GM19452 (cell line): Measurements from ENCODE around the gene PIP5KL1.

ENCODE experiments used
- ATAC-seq: cut with Tn5 transposase; IDR thresholded peaks from one replicate; pipeline ENCODE4 v1.9.1; 2021; ENCODE audit not compliant: unreplicated experiment

The PIP5KL1 gene

DNA sequence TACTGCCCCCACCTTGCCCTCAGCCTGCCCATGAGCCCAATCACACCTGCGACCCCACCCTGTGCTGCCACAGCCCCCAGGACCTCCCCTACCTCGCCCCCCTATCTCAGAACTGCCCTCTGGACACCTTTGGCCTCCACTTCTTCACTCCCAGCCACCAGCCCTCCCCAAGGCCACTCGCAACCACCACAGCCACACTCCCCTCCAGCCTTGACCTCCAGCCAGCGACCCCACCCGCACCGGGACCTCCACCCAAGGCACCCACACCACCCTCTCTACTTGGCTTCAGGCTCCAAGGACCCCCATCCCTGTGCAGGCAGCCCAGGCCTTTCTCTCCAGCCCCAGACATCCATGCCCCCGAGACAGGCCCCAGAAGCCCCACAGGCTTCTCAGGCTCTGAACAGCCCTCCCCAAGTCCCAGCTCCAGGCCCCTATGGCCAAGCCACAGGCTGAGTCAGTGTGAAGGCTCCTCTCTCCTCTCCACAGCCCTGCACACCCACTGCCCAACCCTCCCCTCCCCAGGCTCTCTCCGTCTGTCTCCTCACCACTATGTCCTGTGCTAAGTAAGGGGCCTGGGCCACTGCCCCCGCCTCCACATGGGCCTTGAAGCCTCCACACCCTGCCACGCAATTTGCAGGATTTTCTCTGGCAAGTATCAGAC, 55.1 kb downstream of the PIP5KL1 start:
- ATAC-seq: no peak

DNA sequence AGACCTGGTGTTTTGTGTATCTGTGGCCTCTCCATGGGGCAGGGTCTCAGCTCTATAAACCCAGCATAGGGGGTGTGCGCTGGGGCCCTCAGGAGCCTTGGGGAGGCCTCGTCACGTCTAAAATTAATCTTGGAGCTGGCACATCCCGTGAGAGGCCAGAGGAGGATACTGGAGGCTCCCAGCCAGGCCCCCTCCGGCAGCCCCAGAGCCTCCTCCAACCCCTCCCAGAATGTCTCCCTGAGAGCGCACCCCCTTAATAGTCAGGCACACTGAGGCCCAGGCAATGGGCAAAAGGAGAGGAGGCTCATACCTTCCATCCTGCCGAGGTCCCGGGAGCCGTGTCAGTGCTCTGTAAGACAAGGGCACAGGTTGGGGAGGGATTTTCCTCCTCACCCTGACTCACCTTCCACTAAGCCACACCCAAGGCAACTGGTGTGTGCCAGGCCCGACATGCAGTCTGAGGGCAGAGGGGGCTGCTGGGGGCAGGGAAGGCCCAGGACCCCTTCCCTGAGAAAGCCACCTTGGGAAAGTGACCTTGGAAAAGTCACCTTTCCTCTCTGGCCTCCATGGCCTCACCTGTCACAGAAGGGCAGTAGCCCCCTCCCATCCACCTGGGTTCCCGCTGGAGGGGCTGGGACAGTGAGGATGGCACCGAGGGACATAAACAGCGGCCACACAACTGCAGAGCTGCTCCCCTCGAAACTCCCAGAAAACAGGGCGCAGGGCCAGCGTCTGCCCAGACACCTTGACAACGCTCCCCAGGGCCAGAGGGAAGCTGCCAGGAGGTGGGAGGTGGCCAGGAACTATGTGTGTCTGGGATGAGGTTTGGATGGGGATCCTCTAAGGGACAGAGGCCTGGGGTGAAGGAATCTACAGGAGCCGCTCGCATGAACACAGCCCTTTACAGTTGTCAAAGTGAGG, 56.0 kb downstream of the PIP5KL1 start:
- no peak for ATAC-seq

DNA sequence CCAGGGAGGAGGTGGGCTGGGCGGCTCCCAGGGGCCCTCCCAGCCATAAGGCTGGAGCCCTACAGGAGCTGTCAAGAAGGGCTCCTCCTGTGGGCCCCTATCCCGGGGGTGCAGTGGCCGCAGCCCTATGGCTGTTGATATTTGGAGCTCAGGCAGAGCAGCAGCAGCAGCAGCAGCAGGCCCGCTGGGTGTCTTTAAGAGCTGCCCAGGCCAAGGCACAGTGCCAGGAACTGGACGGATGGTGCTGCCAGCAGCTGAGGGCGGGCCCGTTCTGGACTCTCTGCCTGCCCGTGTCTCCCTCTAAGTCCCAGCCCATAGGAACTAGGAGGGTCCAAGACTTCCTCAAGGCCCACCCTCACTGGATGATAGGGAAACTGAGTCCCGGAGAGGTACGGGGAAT, 56.7 kb downstream of the PIP5KL1 start:
- ATAC-seq: no peak

DNA sequence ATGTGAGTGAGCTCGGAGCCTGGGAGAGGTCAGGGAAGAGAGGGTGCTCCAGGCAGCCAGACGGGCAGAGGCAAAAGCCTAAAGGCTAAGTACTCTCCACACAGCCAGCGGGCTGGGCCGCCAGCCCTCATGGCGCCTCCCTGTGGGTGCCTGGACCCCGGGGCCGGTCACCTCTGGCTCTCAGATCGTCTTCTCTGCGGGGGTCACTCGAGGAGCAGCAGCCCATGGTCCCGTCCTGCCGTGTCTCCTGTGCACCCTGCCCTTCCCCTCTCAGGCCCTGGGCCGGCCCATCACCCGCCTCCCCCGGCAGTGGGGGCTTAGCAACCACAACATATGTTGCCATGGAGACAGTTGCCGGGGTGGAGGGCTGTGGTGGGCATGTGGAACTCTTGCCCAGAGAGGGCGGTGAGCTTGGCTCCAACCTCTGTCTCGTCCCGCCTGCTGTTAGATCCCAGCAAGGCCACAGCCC, 57.3 kb downstream of the PIP5KL1 start:
- ATAC-seq: no peak

DNA sequence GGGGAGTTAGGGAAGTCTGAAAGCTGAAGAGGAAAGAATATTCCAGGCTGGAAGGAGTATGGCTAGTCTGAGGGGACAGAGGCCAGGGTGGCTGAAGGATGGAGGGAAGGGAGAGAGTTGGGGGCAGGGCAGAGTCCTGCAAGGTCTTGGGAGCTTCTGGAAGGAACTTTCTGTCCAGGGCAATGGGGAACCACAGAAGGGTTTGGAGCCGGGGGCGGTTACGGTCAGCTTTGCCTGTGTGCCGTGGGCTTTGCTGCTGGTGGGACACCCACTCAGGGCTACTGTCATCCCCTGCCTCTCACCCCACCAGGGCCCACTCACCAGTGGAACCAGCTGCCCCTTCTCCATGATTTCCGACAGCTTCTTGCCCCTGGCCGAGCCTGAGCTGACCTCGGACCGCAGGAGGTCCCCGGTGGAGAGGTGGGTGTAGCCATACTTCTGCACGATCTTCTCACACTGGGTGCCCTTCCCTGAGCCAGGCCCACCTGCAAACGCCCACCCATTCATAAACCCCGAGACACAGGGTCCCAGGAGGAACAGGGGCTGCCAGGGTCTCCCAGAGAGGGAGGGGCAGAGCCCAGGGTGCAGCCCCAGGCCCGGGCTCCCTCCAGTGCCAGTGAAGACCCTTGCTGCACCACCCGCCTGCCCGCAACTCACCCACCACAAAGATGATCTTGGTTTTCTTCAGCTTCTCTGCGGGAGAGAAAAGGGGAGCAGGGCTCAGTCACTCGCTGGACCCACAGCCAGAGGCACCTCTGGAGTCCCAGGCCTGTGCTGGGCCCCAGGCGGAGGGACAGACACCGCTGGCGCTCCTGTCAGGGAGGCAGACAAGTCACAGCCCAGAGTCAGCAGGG, 58.0 kb downstream of the PIP5KL1 start:
- no peak for ATAC-seq

DNA sequence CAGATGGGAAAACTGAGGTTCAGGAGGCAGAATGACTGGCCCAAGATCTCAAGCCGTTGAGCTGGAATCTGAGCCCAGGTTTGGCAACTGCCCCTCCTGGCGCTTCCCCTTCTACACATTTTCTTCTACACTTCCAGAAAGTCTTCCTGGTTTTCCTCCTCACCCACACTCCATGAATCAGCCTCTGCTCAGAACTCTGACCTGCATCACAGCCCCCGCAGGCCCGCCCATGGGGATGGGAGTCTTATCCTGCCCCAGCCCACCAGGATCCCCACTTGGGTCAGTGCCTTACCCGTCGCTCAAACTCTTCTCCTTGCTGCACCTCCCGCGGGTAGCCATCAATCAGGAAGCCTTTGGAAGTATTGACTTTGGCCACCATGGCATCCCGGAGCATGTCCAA, 59.0 kb downstream of the PIP5KL1 start:
- no peak for ATAC-seq

DNA sequence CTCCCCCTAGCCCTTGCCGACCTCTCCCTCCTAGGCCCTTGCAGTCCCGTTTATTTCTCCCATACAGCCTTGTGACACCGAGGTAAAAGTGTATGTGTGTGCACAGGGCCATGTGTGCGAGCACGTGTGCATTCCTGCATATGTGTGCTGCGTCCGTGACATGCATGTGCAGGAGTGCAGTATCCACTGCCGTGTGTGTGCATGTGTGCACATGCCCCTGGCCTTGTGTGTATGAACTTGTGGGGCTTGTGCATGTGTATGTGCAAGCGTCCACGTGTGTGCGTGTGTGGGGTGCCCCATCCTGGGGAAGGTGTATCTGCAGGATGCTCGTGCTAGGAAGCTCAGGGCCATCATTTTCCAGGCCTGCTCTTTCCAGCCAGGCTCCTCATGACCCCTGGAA, 59.7 kb downstream of the PIP5KL1 start:
- ATAC-seq: no peak
